ENCODE results near the gene KIAA1191. TPM values are rescaled to one million over a fixed set of nuclear protein-coding genes. Genes with fewer than 3 reads are reported as not detected.

KIAA1191 gene
- total RNA-seq, 1 donor from 2014 or later = 109 TPM

DNA sequence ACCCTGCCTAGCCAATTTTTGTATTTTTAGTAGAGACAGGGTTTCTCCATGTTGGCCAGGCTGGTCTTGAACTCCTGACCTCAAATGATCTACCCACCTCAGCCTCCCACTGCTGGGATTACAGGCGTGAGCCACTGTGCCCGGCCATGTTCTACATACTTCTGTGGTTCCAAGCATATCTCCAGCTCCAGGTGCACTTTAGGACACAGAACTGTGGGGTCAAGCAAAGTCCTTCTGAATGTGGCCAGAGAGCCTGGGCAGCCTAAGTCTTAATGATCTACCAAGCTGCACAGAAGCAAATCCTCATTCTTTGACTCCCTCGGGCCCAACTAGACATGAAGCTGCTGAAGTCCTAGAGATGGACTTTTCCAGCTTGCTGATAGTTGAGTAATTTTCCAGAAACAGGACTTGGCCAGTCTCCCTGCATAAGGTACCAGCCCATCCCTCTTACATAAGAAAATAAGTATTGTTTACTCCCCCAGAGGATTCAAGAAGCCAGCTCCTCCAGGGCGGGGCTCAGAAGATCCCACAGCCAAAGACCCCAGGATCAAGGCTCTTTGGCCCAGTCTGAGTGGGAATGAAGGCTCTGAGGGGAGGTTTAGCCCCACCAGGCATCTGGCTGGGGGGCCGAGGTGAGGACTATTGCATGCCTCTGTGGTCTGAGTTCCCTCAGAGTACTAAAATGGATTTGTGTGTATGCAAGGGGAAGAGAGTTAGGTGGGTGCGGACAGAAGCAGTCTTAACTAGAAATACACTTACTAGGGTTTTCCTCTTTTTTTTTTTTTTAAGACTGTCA, 46.1 kb upstream of the KIAA1191 start:
- Mint-ChIP-seq H3K36me3 (ENCODE audit: insufficient read depth) (peaks cover 2% of the 10 kb centered on the region), H3K27ac (no peak overlapping the region), H3K9me3 (ENCODE audit: low read depth) (no peaks in the 10 kb centered on the region), H3K4me3 (ENCODE audit: low read depth) (no peak overlapping the region), H3K4me1 (ENCODE audit: low read depth) (peaks cover 2% of the 10 kb centered on the region), H3K27me3 (no peaks in the 10 kb centered on the region)
- TF ChIP-seq, protein P1, sequence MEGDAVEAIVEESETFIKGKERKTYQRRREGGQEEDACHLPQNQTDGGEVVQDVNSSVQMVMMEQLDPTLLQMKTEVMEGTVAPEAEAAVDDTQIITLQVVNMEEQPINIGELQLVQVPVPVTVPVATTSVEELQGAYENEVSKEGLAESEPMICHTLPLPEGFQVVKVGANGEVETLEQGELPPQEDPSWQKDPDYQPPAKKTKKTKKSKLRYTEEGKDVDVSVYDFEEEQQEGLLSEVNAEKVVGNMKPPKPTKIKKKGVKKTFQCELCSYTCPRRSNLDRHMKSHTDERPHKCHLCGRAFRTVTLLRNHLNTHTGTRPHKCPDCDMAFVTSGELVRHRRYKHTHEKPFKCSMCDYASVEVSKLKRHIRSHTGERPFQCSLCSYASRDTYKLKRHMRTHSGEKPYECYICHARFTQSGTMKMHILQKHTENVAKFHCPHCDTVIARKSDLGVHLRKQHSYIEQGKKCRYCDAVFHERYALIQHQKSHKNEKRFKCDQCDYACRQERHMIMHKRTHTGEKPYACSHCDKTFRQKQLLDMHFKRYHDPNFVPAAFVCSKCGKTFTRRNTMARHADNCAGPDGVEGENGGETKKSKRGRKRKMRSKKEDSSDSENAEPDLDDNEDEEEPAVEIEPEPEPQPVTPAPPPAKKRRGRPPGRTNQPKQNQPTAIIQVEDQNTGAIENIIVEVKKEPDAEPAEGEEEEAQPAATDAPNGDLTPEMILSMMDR (IDR thresholded peaks at IDR 0.05; ENCODE audit: unreplicated experiment) = no peak
- DNase-seq (ENCODE audit: low spot score, unreplicated experiment) = no peak

DNA sequence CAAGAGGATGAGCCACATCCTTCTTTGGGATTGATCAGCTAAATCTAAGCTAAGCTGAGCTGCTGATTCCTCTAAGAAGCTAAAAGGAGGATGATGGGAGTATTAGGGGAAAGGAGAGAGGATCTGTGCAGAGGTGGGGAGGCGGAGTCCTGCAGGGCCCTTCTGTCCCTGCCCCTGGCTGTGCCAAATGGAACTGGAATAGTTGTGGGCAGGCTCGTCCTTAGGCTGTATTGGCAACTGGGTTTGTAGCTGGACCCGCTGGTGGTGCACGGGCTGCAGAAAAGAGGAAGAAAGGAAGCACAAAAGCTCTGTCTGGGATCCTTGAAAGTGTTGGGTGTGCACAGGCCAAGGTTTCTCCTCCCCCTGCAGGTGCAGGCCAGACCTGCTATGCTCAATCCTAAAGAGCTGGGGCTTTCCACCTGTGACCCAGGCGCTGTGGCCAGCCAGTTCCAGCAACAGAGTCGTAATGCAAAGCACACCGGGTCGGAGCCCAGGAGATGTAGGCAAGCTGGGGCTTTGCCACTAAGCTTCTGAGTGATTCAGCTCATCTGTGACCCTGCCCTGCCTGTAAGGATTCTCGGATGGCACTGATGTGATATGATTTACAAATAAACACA, 45.0 kb upstream of the KIAA1191 start:
- no peaks in the 10 kb centered on the region for H3K9me3 Mint-ChIP-seq (ENCODE audit: low read depth)
- no peak for DNase-seq (ENCODE audit: low spot score, unreplicated experiment)
- no peaks in the 10 kb centered on the region for H3K27me3 Mint-ChIP-seq
- H3K4me3 Mint-ChIP-seq (ENCODE audit: low read depth) = no peak overlapping the region
- TF ChIP-seq, protein P1 (IDR thresholded peaks at IDR 0.05; ENCODE audit: unreplicated experiment) = no peak
- H3K27ac Mint-ChIP-seq = no peak overlapping the region
- peaks cover 2% of the 10 kb centered on the region for H3K4me1 Mint-ChIP-seq (ENCODE audit: low read depth)
- H3K36me3 Mint-ChIP-seq (ENCODE audit: insufficient read depth) = peaks cover 2% of the 10 kb centered on the region

DNA sequence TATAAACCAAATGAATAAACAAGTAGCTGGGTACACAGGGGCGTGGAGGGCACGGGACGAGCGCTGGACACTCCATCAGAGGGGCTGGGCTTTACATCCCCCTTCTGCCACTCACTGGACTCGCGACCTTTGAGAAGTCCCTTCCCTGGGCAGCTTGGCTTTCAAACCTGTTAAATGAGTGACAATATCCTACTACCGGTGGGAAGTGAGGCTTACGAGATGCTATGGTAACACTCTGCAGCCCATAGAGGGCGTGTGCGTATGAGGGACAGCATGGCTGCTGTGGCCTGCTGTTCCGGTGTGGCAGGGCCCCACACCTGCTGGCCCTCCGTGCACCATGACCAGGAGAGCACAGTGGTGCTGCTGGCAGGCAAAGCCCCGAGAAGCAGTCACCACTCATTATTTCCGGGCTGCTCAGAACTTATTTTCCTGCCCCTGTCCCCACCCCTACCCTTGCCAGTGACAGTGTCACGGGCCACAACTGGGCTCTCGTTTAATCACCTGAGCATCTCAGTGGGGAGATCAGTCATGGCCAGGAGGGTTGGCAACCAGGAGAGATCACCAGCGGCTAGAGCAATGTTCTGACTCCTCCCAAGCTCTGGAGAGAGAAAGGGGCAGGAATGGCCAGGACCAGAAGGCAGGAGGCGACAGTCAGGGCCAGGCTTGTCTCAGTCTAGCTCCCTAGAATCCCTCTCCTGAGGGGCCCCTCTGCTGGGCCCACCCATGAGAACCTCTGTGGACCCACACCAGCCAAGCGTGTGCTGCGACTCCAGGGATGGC, 44.3 kb upstream of the KIAA1191 start:
- peak overlapping the region; percentile 65 for H3K27ac Mint-ChIP-seq
- no peaks in the 10 kb centered on the region for H3K27me3 Mint-ChIP-seq
- H3K36me3 Mint-ChIP-seq (ENCODE audit: insufficient read depth) = peaks cover 2% of the 10 kb centered on the region

DNA sequence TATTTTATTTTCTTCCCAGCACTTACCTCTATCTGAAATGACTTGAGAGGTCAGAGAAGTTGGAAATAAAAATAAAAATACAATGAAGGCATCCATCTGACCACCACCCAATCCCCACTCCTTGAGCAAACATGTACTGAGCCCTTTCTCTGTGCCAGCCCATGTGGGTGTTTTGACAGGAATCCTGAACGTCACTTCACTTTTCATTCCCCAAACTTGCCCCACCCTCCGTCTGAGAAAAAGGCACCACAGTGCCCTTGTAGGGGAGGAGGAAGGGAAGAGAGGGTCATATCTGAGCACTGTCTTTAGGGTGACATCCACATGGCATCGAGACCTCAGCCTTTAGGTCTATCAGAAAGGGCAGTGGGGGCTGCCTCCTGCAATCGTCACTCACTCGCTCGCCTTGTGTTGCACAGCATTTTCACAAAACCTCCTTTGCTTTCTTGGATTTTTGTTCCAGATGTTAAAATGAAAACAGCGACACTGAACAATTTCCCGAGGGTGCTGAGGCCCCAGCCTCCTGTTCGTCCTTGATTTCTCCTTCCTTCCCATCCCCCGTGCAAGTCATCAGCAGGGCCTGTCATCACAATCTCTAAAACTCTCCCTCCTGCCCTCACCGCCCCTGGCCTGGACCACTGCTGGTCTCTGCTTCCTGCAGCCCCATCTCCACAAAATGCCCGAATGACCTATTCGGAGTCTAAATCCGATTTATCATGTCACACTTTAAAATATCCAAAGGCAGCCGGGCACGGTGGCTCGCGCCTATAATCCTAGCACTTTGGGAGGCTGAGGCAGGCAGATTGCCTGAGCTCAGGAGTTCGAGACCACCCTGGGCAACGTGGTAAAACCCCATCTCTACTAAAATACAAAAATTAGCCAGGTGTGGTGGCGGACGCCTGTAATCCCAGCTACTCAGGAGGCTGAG, 40.0 kb upstream of the KIAA1191 start:
- TF ChIP-seq, protein P1 (IDR thresholded peaks at IDR 0.05; ENCODE audit: unreplicated experiment) = no peak
- H3K27ac Mint-ChIP-seq = no peak overlapping the region

More for the DNA sequence above, 44.3 kb upstream of the KIAA1191 start:
- Mint-ChIP-seq H3K9me3 (ENCODE audit: low read depth) (no peaks in the 10 kb centered on the region), H3K4me3 (ENCODE audit: low read depth) (no peak overlapping the region), H3K4me1 (ENCODE audit: low read depth) (peaks cover 2% of the 10 kb centered on the region)
- no peak for DNase-seq (ENCODE audit: low spot score, unreplicated experiment)
- TF ChIP-seq, protein P1 (IDR thresholded peaks at IDR 0.05; ENCODE audit: unreplicated experiment) = peak; percentile 49

More for the DNA sequence above, 40.0 kb upstream of the KIAA1191 start:
- Mint-ChIP-seq H3K9me3 (ENCODE audit: low read depth) (no peaks in the 10 kb centered on the region), H3K4me3 (ENCODE audit: low read depth) (no peak overlapping the region), H3K36me3 (ENCODE audit: insufficient read depth) (peaks cover 3% of the 10 kb centered on the region), H3K27me3 (no peaks in the 10 kb centered on the region), H3K4me1 (ENCODE audit: low read depth) (peaks cover 5% of the 10 kb centered on the region)
- no peak for DNase-seq (ENCODE audit: low spot score, unreplicated experiment)

Measured in progenitor cell of endocrine pancreas (in vitro differentiated cells).